Measurements from ENCODE around the gene OGFOD1. TPM values are rescaled to one million over a fixed set of nuclear protein-coding genes. Genes with fewer than 3 reads are reported as not detected.

OGFOD1 gene
- 10 to 100 TPM in 1 of 2 donors, 1 to 10 TPM in 1; 6.6 to 15.6 TPM for total RNA-seq

DNA sequence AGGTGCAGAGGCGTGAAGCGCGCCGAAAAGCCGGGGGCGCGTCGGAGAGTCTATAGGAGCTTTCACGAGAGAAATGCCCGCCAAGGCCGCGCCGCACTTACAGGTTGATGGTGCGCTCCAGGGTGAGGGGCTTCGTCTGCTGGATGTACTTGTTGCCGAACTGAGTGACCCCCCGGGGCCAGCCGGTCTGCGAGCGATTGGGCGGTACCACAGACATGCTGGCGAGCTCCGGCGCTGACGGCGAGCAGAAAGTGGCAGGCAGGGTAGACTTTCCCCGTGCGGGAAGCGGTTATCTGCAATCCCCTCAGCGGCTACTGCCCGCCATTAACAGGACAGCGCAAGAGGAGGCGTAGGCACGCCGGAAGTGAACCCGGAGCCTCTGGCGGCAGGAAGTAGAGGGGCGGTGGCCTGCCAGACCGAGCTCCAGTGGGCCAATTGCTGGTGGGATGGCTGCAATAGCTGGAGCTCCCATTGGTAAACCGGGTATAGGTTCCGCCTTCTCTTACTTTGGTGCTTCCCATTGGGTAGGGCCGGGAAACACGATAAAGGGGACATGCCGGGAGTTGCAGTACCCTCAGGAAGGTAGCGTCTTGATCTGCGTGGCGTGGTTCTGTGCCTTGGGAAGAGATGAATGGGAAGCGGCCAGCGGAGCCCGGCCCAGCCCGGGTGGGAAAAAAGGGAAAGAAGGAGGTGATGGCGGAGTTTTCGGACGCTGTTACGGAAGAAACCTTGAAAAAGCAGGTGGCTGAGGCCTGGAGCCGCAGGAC, at the start of gene OGFOD1, which contains the start of gene NUDT21:
OGFOD1 (plus strand) TSS at position 569 of the 767 bp plus-strand sequence; CDS start at position 628, 59 bp downstream.
NUDT21 (minus strand) TSS at position 347 of the 767 bp plus-strand sequence; CDS start at position 217, 130 bp downstream.
- peak; percentile 93 to 98 (median 95) for DNase-seq
- H3K36me3 ChIP-seq (replicated peaks in 1 of 2; ENCODE audit: insufficient read depth in 1 of 2, low read depth in 2 of 2) = peaks cover 0 to 5% of the 10 kb centered on the region in 2 donors
- peak within 1 kb of the TSS; percentile 87 to 94 for H3K4me3 ChIP-seq
- no peaks in the 10 kb centered on the region for H3K27me3 ChIP-seq
- TF ChIP-seq, protein P1, sequence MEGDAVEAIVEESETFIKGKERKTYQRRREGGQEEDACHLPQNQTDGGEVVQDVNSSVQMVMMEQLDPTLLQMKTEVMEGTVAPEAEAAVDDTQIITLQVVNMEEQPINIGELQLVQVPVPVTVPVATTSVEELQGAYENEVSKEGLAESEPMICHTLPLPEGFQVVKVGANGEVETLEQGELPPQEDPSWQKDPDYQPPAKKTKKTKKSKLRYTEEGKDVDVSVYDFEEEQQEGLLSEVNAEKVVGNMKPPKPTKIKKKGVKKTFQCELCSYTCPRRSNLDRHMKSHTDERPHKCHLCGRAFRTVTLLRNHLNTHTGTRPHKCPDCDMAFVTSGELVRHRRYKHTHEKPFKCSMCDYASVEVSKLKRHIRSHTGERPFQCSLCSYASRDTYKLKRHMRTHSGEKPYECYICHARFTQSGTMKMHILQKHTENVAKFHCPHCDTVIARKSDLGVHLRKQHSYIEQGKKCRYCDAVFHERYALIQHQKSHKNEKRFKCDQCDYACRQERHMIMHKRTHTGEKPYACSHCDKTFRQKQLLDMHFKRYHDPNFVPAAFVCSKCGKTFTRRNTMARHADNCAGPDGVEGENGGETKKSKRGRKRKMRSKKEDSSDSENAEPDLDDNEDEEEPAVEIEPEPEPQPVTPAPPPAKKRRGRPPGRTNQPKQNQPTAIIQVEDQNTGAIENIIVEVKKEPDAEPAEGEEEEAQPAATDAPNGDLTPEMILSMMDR (IDR thresholded peaks at IDR 0.05) = peak in 3 of 7 experiments; percentile 13 to 25 (median 15)
- TF ChIP-seq POLR2A (IDR thresholded peaks at IDR 0.05) = peak; percentile 42 to 80 (median 79)
- ATAC-seq = peak; percentile 99
- 0% methylated on average over 36 to 56 of the region's 56 CpGs for WGBS, 2 donors
- peaks cover 44% of the 10 kb centered on the region for H3K4me1 ChIP-seq
- H3K27ac ChIP-seq = peak within 1 kb of the TSS; percentile 57 to 87 (median 82)
- no peaks in the 10 kb centered on the region for H3K9me3 ChIP-seq
- intact Hi-C loops (cut with DNase I) = no loop called here

DNA sequence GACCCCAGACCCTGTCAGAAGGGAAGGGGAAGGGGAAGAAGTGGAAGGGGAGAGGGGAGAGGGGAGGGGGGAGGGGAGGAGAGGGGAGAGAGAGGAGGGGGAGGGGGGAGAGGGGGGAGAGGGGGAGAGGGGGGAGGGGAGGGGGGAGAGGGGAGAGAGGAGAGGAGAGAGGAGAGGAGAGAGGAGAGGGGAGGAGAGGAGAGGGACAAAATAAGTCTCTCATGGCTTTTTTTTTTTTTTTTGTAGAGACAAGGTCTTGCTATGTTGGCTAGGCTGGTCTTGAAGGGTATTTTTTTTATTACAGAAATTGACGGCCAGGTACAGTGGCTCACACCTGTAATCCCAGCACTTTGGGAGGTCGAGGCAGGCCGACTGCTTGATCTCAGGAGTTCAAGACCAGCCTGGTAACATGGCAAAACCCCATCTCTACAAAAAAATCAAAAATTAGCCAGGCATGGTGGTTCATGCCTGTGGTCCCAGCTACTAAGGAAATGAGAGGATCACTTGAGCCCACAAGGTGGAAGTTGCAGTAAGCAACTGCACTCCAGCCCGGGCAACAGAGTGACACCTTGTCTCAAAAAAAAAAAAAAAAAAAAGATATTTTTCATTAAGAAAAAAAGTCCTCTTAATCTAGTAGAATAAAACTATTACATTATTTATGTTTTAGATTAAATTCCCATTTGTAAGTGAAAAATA, 45.2 kb upstream of the OGFOD1 start:
- Histone ChIP-seq H3K9me3 (no peaks in the 10 kb centered on the region), H3K4me1 (peaks cover 15% of the 10 kb centered on the region), H3K27ac (no peak overlapping the region), H3K4me3 (no peak overlapping the region), H3K27me3 (no peaks in the 10 kb centered on the region), H3K36me3 (replicated peaks in 1 of 2; ENCODE audit: insufficient read depth in 1 of 2, low read depth in 2 of 2) (peaks cover 0 to 29% of the 10 kb centered on the region in 2 donors)
- 63 to 86% methylated on average over 4 of the region's 4 CpGs for WGBS, 2 donors
- DNase-seq (no peak), ATAC-seq (no peak)
- no peak for TF ChIP-seq POLR2A (IDR thresholded peaks at IDR 0.05)
- TF ChIP-seq, protein P1 (IDR thresholded peaks at IDR 0.05) = no peak
- intact Hi-C loops (cut with DNase I) = no loop called here

DNA sequence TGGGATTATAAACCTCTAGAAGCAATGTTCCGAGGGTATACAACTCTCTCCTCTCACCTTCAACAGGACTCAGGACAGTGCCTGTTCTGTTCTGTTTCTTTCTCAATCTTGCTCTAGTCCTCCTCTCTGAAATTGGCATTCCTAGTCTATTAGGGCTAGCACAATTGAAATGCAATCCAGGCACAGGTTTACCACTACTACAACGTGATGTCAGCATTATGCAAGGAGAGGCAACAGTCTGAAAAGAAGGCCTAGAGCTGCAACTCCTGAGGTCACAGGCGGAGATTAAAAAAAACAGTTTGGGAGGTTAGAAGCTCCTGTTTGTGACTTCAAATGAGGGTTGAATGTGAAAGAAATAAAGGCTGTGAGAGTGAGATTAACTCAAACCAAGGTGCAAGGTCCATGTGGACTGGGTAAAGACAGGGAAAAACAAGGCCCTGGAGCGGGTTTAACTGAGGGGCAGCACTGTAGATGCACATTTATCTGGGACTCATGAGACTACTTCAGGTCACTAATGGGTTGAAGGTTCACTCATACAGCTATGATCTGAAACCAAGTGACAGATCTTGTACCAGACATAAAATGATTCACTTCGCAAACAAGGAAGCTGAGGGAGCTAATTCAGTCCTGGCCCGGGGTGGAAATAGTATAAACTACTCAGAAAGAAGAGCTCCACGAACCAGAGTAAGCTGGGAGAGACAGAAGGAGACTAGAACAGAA, 42.8 kb upstream of the OGFOD1 start:
- peak; percentile 72 for ATAC-seq

DNA sequence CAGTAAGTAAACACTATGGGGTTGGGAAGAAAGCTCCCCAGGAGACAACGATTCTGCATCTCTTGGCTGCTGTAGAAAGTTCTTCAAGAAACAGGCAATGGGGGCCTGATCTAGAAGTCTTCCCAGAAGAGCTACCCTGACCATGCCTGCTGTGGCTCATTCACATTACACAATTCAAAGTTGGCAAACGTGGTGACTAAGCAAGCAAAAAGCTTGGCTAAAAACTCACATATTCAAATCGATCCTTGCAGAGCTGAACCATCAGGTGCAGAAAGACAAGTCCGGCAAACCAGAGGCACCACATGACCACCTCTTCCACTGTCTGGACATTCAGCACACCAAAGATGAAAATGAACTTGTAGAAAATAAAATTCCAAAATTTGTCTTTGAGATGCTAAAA, 42.2 kb upstream of the OGFOD1 start:
- DNase-seq (peak in 3 of 4 donors; percentile 28 to 51 (median 47)), ATAC-seq (peak; percentile 84)
- peaks cover 0 to 11% of the 10 kb centered on the region in 2 donors for H3K36me3 ChIP-seq (replicated peaks in 1 of 2; ENCODE audit: insufficient read depth in 1 of 2, low read depth in 2 of 2)
- TF ChIP-seq POLR2A (IDR thresholded peaks at IDR 0.05) = no peak
- TF ChIP-seq, protein P1 (IDR thresholded peaks at IDR 0.05) = no peak
- no peaks in the 10 kb centered on the region for H3K9me3 ChIP-seq
- H3K4me1 ChIP-seq = peaks cover 15% of the 10 kb centered on the region
- no peaks in the 10 kb centered on the region for H3K27me3 ChIP-seq
- intact Hi-C loops (cut with DNase I) = no loop called here
- H3K4me3 ChIP-seq = no peak overlapping the region
- peak overlapping the region in 3 of 4 donors; percentile 24 to 77 (median 56) for H3K27ac ChIP-seq
- 22 to 24% methylated on average over 4 of the region's 4 CpGs for WGBS, 2 donors

More for the DNA sequence above, 42.8 kb upstream of the OGFOD1 start:
- H3K4me3 ChIP-seq = no peak overlapping the region
- peaks cover 0 to 11% of the 10 kb centered on the region in 2 donors for H3K36me3 ChIP-seq (replicated peaks in 1 of 2; ENCODE audit: insufficient read depth in 1 of 2, low read depth in 2 of 2)
- no peaks in the 10 kb centered on the region for H3K9me3 ChIP-seq
- TF ChIP-seq POLR2A (IDR thresholded peaks at IDR 0.05) = no peak
- TF ChIP-seq, protein P1 (IDR thresholded peaks at IDR 0.05) = no peak
- no peaks in the 10 kb centered on the region for H3K27me3 ChIP-seq
- H3K27ac ChIP-seq = peak overlapping the region; percentile 19 to 77 (median 40)
- DNase-seq = peak in 1 of 4 donors; percentile 19
- intact Hi-C loops (cut with DNase I) = no loop called here
- H3K4me1 ChIP-seq = peaks cover 15% of the 10 kb centered on the region
- WGBS, 2 donors = 76 to 77% methylated on average over 7 of the region's 7 CpGs

Measured in body of pancreas (tissue), 4 donors.